Inflammatory macrophage treated with lipopolysaccharide for 1 hour (primary cell): Measurements from ENCODE around the gene CYP2W1.
"Not testable (repeated sequence)": the region's sequence is repeated elsewhere in the genome, so short reads cannot be mapped to it uniquely, and the experiment has no call there.

Experiments used
- DNase-seq, 2 donors: peaks; one replicate each; pipeline ENCODE4 v3.0.0-alpha.2; 2020 to 2022

CYP2W1 gene, protein sequence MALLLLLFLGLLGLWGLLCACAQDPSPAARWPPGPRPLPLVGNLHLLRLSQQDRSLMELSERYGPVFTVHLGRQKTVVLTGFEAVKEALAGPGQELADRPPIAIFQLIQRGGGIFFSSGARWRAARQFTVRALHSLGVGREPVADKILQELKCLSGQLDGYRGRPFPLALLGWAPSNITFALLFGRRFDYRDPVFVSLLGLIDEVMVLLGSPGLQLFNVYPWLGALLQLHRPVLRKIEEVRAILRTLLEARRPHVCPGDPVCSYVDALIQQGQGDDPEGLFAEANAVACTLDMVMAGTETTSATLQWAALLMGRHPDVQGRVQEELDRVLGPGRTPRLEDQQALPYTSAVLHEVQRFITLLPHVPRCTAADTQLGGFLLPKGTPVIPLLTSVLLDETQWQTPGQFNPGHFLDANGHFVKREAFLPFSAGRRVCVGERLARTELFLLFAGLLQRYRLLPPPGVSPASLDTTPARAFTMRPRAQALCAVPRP

DNA sequence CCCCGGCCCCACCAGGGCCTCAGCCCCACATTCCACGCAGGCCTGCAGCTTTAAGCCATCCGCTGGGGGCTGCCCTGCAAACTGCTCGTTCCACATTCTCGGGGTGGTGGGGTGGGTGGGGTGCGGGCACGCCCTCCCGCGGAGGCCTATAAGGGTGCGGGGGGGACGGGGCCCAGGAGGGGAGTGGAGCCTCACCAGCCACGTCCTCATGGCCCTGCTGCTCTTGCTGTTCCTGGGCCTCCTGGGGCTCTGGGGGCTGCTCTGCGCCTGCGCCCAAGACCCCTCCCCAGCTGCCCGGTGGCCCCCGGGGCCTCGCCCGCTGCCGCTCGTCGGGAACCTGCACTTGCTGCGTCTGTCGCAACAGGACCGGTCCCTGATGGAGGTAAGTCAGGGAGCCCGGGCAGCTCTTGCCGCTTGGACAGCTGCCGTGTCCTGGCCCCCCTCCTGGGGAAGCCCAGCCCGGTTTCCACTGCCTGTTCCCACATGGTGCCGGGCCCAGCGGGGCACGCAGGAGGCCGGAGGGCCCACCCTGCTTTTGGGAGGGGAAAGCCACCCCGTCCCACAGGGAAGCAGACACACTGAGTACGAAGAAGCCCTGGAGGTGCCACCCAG lies at the start of gene CYP2W1:
Gene CYP2W1 (plus strand): TSS at position 178 of the 612 bp plus-strand sequence. CDS start 31 bp downstream, at position 209.
- no peak for DNase-seq

GRCh38 chr7:934469-935163 lies 48.4 kb upstream of the CYP2W1 start:
- DNase-seq, result no peak

GRCh38 chr7:935164-935873 lies 47.7 kb upstream of the CYP2W1 start:
- DNase-seq, result no peak

- no peak for DNase-seq
Observed at GRCh38 chr7:935874-936385, 47.1 kb upstream of the CYP2W1 start.

DNA sequence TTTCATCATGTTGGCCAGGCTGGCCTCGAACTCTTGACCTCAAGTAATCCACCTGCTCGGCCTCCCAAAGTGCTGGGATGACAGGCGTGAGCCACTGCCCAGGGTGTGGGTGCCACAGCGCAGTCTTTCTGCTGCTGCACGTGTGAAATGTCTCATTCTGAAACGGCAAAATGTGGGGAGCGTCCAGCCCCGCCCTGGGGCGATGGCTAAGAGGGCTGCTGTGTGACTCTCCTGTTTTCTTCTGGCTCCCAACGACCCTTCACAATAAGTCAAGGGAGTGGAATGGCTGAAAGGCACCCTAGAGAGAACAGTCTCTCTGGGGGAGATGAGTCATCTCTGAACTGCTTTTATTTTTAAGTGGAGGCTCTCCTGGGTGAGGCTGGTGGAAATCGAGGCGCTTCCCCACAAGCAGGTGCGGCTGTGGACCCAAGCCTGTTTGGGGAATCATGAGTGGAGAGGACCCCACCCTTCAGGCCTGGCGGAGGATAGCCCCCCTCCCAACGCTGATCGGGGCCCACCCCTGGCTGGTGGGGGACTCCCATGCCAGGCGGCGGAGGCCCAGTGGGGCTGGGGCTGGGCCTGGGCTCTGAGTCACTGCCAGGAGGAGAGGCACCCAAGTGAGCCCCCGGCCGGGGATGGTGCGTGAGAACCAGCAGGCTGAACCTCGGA lies 46.5 kb upstream of the CYP2W1 start:
- DNase-seq, result no peak

- no peak for DNase-seq
Observed at GRCh38 chr7:937856-938484, 45.0 kb upstream of the CYP2W1 start.

DNA sequence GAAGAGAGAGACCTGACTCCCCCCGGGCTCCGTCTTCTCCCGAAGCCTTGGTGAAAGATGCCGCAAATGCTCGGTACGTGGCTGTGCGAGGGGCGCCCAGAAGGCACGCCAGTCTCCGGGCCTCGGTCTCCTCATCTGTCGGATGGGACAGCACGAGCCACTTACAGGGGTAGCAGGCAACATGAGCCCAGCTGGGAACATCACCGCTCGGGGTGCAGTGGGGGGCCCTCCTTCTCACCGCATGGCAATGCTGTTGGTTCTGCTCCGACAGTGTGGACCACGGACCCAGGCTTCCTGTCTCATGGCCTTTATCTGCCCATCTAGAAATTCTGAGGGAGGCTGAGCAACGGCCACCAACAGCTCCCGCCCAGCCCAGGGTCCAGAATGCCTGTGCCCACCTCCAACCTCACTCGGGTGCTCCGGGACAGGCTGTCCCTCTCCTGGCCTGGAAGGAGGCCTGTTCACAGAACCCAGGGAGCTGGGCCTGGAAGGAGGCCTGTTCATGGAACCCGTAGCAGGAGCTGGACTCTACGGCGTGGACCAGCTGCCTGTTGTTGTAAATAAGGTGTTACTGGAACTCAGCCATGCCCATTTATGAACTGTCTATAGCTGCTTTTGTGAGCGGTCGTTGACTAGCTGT lies 44.3 kb upstream of the CYP2W1 start:
- DNase-seq, result no peak

DNA sequence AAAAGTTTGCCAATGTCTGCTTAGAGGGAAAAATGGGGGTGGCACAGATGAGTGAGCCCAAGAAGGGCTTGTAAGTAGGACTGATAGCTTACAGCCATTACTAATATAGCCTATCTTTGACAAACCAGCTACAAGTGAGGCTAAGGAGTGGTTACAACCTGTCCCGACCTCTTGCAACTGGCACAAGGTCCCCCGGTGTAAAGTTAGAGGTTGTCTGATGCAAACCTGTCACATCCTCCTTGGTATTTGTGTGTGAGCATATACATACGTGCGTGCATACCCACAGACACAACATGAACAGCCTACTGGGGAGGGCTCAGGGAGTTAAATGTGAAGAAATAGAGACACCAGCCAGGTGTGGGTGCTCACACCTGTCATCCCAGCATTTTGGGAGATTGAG lies 43.1 kb upstream of the CYP2W1 start:
- DNase-seq, result no peak

GRCh38 chr7:940599-941408 lies 42.2 kb upstream of the CYP2W1 start:
- DNase-seq, result peak; percentile 93 to 96

DNA sequence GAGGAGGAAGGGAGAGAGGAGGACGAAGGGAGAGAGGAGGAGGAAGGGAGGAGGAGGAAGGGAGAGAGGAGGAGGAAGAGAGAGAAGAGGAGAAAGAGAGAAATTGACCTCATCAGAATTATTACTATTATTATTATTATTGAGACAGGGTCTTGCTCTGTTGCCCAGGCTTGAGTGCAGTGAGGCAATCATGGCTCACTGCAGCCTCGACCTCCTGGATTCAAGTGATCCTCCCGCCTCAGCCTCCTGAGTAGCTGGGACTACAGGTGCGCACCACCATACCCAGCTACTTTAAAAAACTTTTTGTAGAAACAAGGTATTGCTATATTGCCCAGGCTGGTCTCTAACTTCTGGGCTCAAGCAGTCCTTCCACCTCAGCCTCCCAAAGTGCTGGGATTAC lies 39.2 kb upstream of the CYP2W1 start:
- not testable (repeated sequence) for DNase-seq

GRCh38 chr7:944744-945143 lies 38.2 kb upstream of the CYP2W1 start:
- DNase-seq, result no peak

GRCh38 chr7:945147-945555 lies 37.8 kb upstream of the CYP2W1 start:
- DNase-seq, result no peak

GRCh38 chr7:945556-946255 lies 37.3 kb upstream of the CYP2W1 start:
- DNase-seq, result no peak

DNA sequence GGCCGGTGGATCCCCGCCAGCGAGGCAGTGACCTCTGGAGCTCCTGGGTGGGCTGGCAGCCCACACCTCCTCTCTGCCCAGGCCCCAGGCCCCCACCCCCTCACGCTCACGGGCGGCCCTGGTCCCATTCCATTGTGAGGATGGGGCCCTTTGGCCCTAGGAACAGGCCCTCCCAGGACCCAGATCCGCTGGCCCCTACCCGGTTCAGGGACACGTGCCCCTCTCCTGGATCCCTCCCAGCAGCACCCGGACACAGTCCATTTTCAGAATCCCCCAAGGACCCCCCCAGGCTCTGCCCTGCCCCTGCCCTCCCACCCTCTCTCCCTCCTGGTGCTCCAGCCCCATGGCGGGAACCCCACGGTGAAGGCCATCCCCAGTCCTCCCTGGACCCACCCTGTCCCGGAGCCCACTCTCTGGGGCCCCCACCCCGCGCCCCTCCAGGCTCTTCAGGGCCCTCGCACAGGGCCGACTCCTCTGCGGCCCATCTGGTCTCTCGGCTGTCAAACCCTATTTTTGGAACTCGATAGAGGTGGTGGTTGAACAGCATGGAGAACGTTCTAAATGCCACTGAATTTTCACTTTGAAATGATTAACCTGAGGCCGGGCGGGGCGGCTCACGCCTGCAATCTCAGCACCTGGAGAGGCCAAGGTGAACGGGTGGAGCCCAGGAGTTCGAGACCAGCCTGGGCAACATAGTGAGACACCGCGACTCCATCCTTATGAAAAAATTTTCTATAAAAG lies 36.6 kb upstream of the CYP2W1 start:
- no peak for DNase-seq

DNA sequence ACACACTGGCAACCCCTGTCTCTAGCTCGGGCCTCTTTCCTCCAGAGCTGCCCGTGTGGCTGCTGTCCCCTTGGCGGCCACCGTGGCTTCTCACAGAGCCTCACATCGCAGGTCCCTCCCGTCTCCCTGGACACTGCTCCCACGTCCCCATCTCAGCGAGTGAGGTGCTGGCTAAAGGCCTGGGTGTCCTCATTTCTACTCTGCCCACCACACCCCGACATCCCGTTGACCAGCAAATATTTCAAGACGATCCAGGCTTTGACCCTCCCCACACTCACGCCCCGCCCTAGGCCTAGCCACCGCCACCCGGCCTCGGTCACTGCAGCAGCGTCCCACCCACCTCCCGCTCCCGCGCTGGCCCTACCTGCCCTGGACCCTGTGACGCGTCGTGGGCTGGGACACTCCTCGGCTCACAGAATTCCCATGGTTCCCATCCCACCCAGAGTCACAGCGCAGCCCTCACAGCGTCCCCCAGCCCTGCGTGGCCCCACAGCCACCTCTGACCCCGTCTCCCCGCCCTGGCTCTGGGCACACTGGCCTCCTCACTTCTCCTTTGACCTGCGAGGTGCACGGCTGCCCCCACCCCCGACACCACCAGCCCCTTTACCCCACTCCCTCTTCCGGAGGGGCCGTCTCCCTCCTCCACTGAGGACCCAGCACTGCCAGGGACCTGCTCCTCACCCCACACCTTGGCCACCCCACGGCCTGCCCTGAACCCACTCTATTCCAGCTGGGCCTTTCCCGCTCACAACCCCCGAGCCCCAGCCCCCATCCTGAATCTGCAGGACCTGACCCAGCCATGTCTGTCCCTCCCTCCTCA lies 35.4 kb upstream of the CYP2W1 start:
- no peak for DNase-seq

GRCh38 chr7:949021-949934 lies 33.7 kb upstream of the CYP2W1 start:
- no peak for DNase-seq
